Activated CD4-positive, alpha-beta memory T cell treated with anti-CD3 and anti-CD28 coated beads for 36 hours (primary cell): ENCODE measurements around the gene CENPN. TPM values are rescaled to one million over a fixed set of nuclear protein-coding genes. Genes with fewer than 3 reads are reported as not detected.

Source experiments
- CTCF ChIA-PET: fragments of 350-600 bp; sonication (Branson Sonifier 250); formaldehyde crosslinking; loops from one replicate; lab custom pipeline; 2021; ENCODE audit warnings: antibody characterized with exemption, inconsistent platforms; lab: Charles Lee
- POLR2A ChIA-PET: fragments of 350-600 bp; sonication (Branson Sonifier 250); formaldehyde crosslinking; loops from one replicate; lab custom pipeline; 2021; ENCODE audit warnings: antibody characterized with exemption; lab: Charles Lee
- DNase-seq: peaks from one replicate; pipeline ENCODE4 v3.0.0-alpha.2; 2020
- H3K27ac Mint-ChIP-seq: one replicate; pipeline ENCODE4 v1.8.0; 2021; ENCODE audit warnings: mixed read lengths
- H3K27me3 Mint-ChIP-seq: one replicate; pipeline ENCODE4 v1.8.0; 2021; ENCODE audit warnings: mixed read lengths
- H3K36me3 Mint-ChIP-seq: one replicate; pipeline ENCODE4 v1.8.0; 2021; ENCODE audit warnings: mixed read lengths
- H3K4me1 Mint-ChIP-seq: one replicate; pipeline ENCODE4 v1.8.0; 2021; ENCODE audit warnings: low read depth, mixed read lengths
- H3K4me3 Mint-ChIP-seq: one replicate; pipeline ENCODE4 v1.8.0; 2021; ENCODE audit warnings: mild to moderate bottlenecking, mixed read lengths
- H3K9me3 Mint-ChIP-seq: one replicate; pipeline ENCODE4 v1.8.0; 2021; ENCODE audit warnings: mixed read lengths
- intact Hi-C: fragments of 100-400 bp; cut with micrococcal nuclease; formaldehyde crosslinking; loops from one replicate; pipeline ENCODE4 v1.15.1; 2023
- total RNA-seq, 2 experiments: library from RNA; stranded (reverse); gene quantifications; one replicate each; pipeline ENCODE4 v1.2.3, GENCODE V29; 2021

The CENPN gene
- total RNA-seq, 2 experiments from 2014 or later: 71.9 to 76.0 TPM

DNA sequence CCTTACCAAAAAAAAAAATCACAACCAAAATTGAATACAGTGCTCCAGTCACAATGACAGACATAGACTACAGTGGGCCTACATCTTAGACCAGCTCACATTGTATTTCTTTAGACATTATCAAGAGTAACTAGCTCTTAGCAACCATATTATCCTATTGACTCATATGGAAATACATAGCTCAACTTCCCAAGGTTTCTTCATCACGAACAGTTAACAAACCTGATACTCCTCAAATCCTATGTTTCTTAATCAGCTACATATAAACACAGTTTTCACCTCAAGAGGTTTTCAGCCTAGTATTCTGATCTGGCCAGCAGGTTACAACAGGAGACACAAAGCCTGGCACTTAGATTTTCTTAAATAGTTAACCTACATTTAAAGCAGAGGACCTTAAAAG lies 30.1 kb upstream of the CENPN start:
- CTCF ChIA-PET: interaction anchor here (1.0 to 1.5 kb wide), 2 partner anchors 10 to 450 kb away, joined by 3 to 4 read pairs; no protein-coding TSS in a partner anchor
- Mint-ChIP-seq H3K36me3 (peaks cover 38% of the 10 kb centered on the region), H3K9me3 (no peaks in the 10 kb centered on the region), H3K4me1 (peaks cover 8% of the 10 kb centered on the region), H3K27ac (no peak overlapping the region), H3K4me3 (no peak overlapping the region), H3K27me3 (no peaks in the 10 kb centered on the region)
- no peak for DNase-seq
- POLR2A ChIA-PET: no interaction called here
- intact Hi-C loops: no loop called here

- no peaks in the 10 kb centered on the region for H3K9me3 Mint-ChIP-seq
- CTCF ChIA-PET: interaction anchor here (1.2 kb wide), 1 partner anchor 23 kb away, joined by 3 read pairs; no protein-coding TSS in a partner anchor
- no peaks in the 10 kb centered on the region for H3K27me3 Mint-ChIP-seq
- peaks cover 23% of the 10 kb centered on the region for H3K36me3 Mint-ChIP-seq
- H3K4me1 Mint-ChIP-seq: peaks cover 3% of the 10 kb centered on the region
- no peak overlapping the region for H3K4me3 Mint-ChIP-seq
- no peak for DNase-seq
- no peak overlapping the region for H3K27ac Mint-ChIP-seq
- intact Hi-C loops: no loop called here
- POLR2A ChIA-PET: interaction anchor here (1.8 kb wide), 1 partner anchor 22 kb away, joined by 5 read pairs; no protein-coding TSS in a partner anchor
Measured at GRCh38 chr16:80981103-80981502, 25.9 kb upstream of the CENPN start.

- CTCF ChIA-PET: interaction anchor here (0.6 kb wide), 1 partner anchor 332 kb away, joined by 3 read pairs; the partner anchor contains the start of gene GAN
- POLR2A ChIA-PET: no interaction called here
- H3K36me3 Mint-ChIP-seq: peaks cover 27% of the 10 kb centered on the region
- H3K27me3 Mint-ChIP-seq: no peaks in the 10 kb centered on the region
- H3K27ac Mint-ChIP-seq: no peak overlapping the region
- no peaks in the 10 kb centered on the region for H3K9me3 Mint-ChIP-seq
- no peak overlapping the region for H3K4me3 Mint-ChIP-seq
- peaks cover 14% of the 10 kb centered on the region for H3K4me1 Mint-ChIP-seq
- intact Hi-C loops: no loop called here
- DNase-seq: no peak
Measured at GRCh38 chr16:80982646-80983045, 24.4 kb upstream of the CENPN start.

- H3K27ac Mint-ChIP-seq: no peak overlapping the region
- no peak overlapping the region for H3K4me3 Mint-ChIP-seq
- ChIA-PET CTCF (no interaction called here), POLR2A (no interaction called here)
- H3K9me3 Mint-ChIP-seq: no peaks in the 10 kb centered on the region
- intact Hi-C loops: no loop called here
- H3K36me3 Mint-ChIP-seq: peaks cover 24% of the 10 kb centered on the region
- no peak for DNase-seq
- H3K27me3 Mint-ChIP-seq: no peaks in the 10 kb centered on the region
- H3K4me1 Mint-ChIP-seq: peaks cover 18% of the 10 kb centered on the region
Measured at GRCh38 chr16:80984124-80984892, 22.7 kb upstream of the CENPN start.

- ChIA-PET CTCF (interaction anchor here (1.1 kb wide), 1 partner anchor 11 kb away, joined by 5 read pairs; no protein-coding TSS in a partner anchor), POLR2A (no interaction called here)
- no peak overlapping the region for H3K27ac Mint-ChIP-seq
- intact Hi-C loops: no loop called here
- peaks cover 23% of the 10 kb centered on the region for H3K36me3 Mint-ChIP-seq
- H3K9me3 Mint-ChIP-seq: no peaks in the 10 kb centered on the region
- no peak overlapping the region for H3K4me3 Mint-ChIP-seq
- DNase-seq: no peak
- H3K27me3 Mint-ChIP-seq: no peaks in the 10 kb centered on the region
- H3K4me1 Mint-ChIP-seq: peaks cover 22% of the 10 kb centered on the region
Measured at GRCh38 chr16:80985611-80986010, 21.4 kb upstream of the CENPN start.

DNA sequence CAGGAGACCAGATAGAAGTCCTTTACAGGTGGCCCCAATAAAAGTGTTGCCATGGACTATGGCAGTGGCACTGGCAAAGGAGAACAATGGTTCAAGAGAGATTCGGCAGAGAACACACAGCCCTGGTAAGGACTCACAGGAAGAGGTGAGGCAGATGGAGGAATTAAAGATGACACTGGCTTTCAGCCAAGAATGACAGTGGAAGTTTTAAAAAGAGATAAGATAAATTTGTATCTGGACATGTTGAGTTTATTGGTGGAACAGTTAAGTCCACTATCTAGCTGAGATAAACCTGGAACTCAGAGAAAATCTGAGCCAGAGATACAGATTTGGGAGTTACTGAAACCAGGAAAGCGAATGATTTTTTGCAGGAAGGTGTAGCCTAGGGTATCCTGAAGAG lies 20.5 kb upstream of the CENPN start:
- Mint-ChIP-seq H3K9me3 (no peaks in the 10 kb centered on the region), H3K27me3 (no peaks in the 10 kb centered on the region), H3K4me1 (peaks cover 22% of the 10 kb centered on the region), H3K36me3 (peaks cover 24% of the 10 kb centered on the region), H3K27ac (no peak overlapping the region), H3K4me3 (no peak overlapping the region)
- CTCF ChIA-PET: no interaction called here
- DNase-seq: no peak
- intact Hi-C loops: no loop called here
- POLR2A ChIA-PET: no interaction called here

DNA sequence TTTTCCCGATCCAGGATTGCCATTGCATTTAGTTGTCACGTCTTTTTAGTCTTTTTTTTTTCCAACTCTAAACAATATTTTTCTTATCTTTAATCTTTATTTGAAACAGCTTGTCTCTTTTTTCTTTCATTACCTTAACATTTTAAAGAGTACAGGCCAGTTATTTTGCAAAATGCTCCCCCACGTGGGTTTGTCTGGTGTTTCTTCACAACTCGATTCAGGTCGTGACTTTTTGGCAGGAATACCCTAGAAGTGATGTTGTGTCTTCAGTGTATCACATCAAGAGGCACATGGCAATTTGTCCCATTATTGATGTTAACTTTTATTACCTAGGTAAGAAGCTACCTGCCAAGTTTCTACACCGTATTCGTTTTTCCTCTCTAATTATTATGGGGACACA lies 18.3 kb upstream of the CENPN start:
- peaks cover 30% of the 10 kb centered on the region for H3K36me3 Mint-ChIP-seq

GRCh38 chr16:80989801-80990200 lies 17.2 kb upstream of the CENPN start:
- H3K36me3 Mint-ChIP-seq: peaks cover 38% of the 10 kb centered on the region
- DNase-seq: no peak
- no peak overlapping the region for H3K27ac Mint-ChIP-seq
- peaks cover 41% of the 10 kb centered on the region for H3K4me1 Mint-ChIP-seq
- H3K9me3 Mint-ChIP-seq: no peaks in the 10 kb centered on the region
- no peaks in the 10 kb centered on the region for H3K27me3 Mint-ChIP-seq
- CTCF ChIA-PET: interaction anchor here (2.8 kb wide), 1 partner anchor 15 kb away, joined by 9 read pairs; no protein-coding TSS in a partner anchor
- H3K4me3 Mint-ChIP-seq: no peak overlapping the region
- intact Hi-C loops: no loop called here
- POLR2A ChIA-PET: no interaction called here

More for the DNA sequence above, 18.3 kb upstream of the CENPN start:
- Mint-ChIP-seq H3K4me1 (peaks cover 33% of the 10 kb centered on the region), H3K27ac (no peak overlapping the region), H3K27me3 (no peaks in the 10 kb centered on the region), H3K9me3 (no peaks in the 10 kb centered on the region), H3K4me3 (no peak overlapping the region)
- DNase-seq: no peak
- ChIA-PET CTCF (interaction anchor here (0.7 to 2.8 kb wide), 4 partner anchors 14 to 47 kb away, joined by 3 to 9 read pairs (median 4); partner anchors contain the start of gene ATMIN), POLR2A (no interaction called here)
- intact Hi-C loops: no loop called here

DNA sequence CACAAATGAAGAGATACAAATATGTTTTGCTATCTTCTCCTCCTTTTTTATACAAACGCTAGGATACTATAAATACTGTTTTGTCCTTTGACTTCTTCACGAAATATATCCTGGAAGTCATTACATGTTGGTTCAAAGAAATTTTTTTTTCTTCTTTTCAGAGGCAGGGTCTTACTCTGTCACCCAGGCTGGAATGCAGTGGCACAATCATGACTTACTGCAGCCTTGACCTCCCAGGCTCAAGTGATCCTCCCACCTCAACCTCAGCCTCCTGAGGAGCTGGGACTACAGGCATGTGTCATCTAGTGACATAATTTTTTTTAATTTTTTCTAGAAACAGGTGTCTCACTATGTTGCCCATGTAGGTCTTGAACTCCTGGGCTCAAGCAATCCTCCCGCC lies 16.4 kb upstream of the CENPN start:
- POLR2A ChIA-PET: no interaction called here
- H3K36me3 Mint-ChIP-seq: peaks cover 41% of the 10 kb centered on the region
- CTCF ChIA-PET: interaction anchor here (2.8 kb wide), 1 partner anchor 14 kb away, joined by 9 read pairs; no protein-coding TSS in a partner anchor
- peaks cover 39% of the 10 kb centered on the region for H3K4me1 Mint-ChIP-seq
- no peak overlapping the region for H3K27ac Mint-ChIP-seq
- H3K27me3 Mint-ChIP-seq: no peaks in the 10 kb centered on the region
- no peak for DNase-seq
- intact Hi-C loops: no loop called here
- H3K4me3 Mint-ChIP-seq: no peak overlapping the region
- no peaks in the 10 kb centered on the region for H3K9me3 Mint-ChIP-seq

- Mint-ChIP-seq H3K27me3 (no peaks in the 10 kb centered on the region), H3K4me1 (peaks cover 38% of the 10 kb centered on the region), H3K36me3 (peaks cover 40% of the 10 kb centered on the region), H3K4me3 (no peak overlapping the region), H3K9me3 (no peaks in the 10 kb centered on the region), H3K27ac (no peak overlapping the region)
- POLR2A ChIA-PET: no interaction called here
- CTCF ChIA-PET: interaction anchor here (2.8 kb wide), 1 partner anchor 13 kb away, joined by 9 read pairs; no protein-coding TSS in a partner anchor
- intact Hi-C loops: no loop called here
- DNase-seq: no peak
Measured at GRCh38 chr16:80990978-80991377, 16.0 kb upstream of the CENPN start.

DNA sequence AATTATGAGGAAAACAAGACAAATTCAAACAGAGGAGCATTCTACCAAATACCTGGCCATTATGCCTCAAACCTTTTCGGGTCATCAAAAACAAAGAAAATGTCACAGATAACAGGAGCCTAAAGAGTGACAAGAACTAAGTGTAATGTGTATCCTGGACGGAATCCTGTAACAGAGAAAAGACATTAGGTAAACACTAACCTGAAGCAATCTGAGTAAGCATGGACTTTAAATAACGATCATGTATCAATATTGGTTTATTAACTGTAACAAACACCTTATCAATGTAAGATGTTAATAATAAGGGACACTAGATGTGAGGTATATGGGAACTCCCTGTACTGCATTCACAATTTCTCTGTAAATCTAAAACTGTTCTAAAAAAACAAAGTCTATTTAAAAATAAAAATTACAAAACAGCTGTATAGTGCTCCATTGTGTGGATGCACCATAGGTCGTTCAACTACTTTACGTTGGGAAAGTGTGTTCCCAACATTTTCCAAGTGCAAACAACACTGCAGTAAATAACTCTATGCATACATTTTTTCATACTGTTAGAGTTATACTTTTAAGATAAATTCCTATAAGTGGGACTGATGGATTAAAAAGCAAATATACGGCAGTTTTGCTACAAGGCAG lies 15.1 kb upstream of the CENPN start:
- intact Hi-C loops: no loop called here
- H3K27me3 Mint-ChIP-seq: no peaks in the 10 kb centered on the region
- no peak for DNase-seq
- POLR2A ChIA-PET: no interaction called here
- peaks cover 35% of the 10 kb centered on the region for H3K4me1 Mint-ChIP-seq
- peaks cover 34% of the 10 kb centered on the region for H3K36me3 Mint-ChIP-seq
- CTCF ChIA-PET: no interaction called here
- H3K4me3 Mint-ChIP-seq: no peak overlapping the region
- H3K9me3 Mint-ChIP-seq: no peaks in the 10 kb centered on the region
- H3K27ac Mint-ChIP-seq: no peak overlapping the region

- Mint-ChIP-seq H3K36me3 (peaks cover 33% of the 10 kb centered on the region), H3K9me3 (no peaks in the 10 kb centered on the region), H3K27me3 (no peaks in the 10 kb centered on the region), H3K4me3 (no peak overlapping the region), H3K27ac (no peak overlapping the region), H3K4me1 (peaks cover 36% of the 10 kb centered on the region)
- ChIA-PET CTCF (interaction anchor here (1.3 to 3.3 kb wide), 2 partner anchors 12 to 466 kb away, joined by 3 to 13 read pairs; no protein-coding TSS in a partner anchor), POLR2A (interaction anchor here (0.6 to 0.8 kb wide), 2 partner anchors 10 to 1224 kb away, joined by 3 to 7 read pairs; no protein-coding TSS in a partner anchor)
- DNase-seq: no peak
- intact Hi-C loops: no loop called here
Measured at GRCh38 chr16:80992676-80993293, 14.2 kb upstream of the CENPN start.
